NK-92 (cell line): ENCODE results near the gene CYRIA.

Experiments
- DNase-seq: peaks from one replicate; lab custom pipeline; 2025; ENCODE audit not compliant: unreplicated experiment; lab: John Stamatoyannopoulos, UW

The CYRIA gene

GRCh38 chr2:16671760-16672159, 6.1 kb upstream of the CYRIA start:
- no peak for DNase-seq

- DNase-seq, result no peak
Observed at GRCh38 chr2:16669388-16669787, 3.8 kb upstream of the CYRIA start.

- no peak for DNase-seq
Observed at GRCh38 chr2:16666449-16666801, 791 bp upstream of the CYRIA start.

- DNase-seq, result no peak
Observed at GRCh38 chr2:16664809-16665747, 556 bp downstream of the CYRIA start.

- DNase-seq, result no peak
Observed at GRCh38 chr2:16664052-16664731, 1.4 kb downstream of the CYRIA start.

GRCh38 chr2:16663121-16663905, 2.3 kb downstream of the CYRIA start:
- no peak for DNase-seq

- no peak for DNase-seq
Observed at GRCh38 chr2:16661936-16662839, 3.4 kb downstream of the CYRIA start.

- no peak for DNase-seq
Observed at GRCh38 chr2:16661526-16661925, 4.1 kb downstream of the CYRIA start.

- no peak for DNase-seq
Observed at GRCh38 chr2:16660556-16660955, 5.1 kb downstream of the CYRIA start.

- DNase-seq, result no peak
Observed at GRCh38 chr2:16660114-16660513, 5.5 kb downstream of the CYRIA start.

GRCh38 chr2:16658076-16658739, 7.4 kb downstream of the CYRIA start:
- no peak for DNase-seq

- no peak for DNase-seq
Observed at GRCh38 chr2:16657671-16658070, 8.0 kb downstream of the CYRIA start.

GRCh38 chr2:16656784-16657391, 8.7 kb downstream of the CYRIA start:
- DNase-seq, result no peak

- no peak for DNase-seq
Observed at GRCh38 chr2:16655905-16656642, 9.6 kb downstream of the CYRIA start.

GRCh38 chr2:16655445-16655837, 10.2 kb downstream of the CYRIA start:
- no peak for DNase-seq

GRCh38 chr2:16654833-16655444, 10.7 kb downstream of the CYRIA start:
- DNase-seq, result no peak

GRCh38 chr2:16653799-16654198, 11.8 kb downstream of the CYRIA start:
- no peak for DNase-seq

- no peak for DNase-seq
Observed at GRCh38 chr2:16653083-16653375, 12.6 kb downstream of the CYRIA start.
